ENCODE measurements around the gene CCDC33.

- TF ChIP-seq CTCF (conservative IDR thresholded peaks at IDR 0.05; ENCODE audit: low read depth, low read length), result no peak
- TF ChIP-seq EZH2phosphoT487 (IDR thresholded peaks at IDR 0.05; ENCODE audit: borderline replicate concordance, low read length), result no peak
- TF ChIP-seq EZH2 (IDR thresholded peaks at IDR 0.05; ENCODE audit: low read length, unreplicated experiment), result no peak
These were observed 6.5 kb downstream of the CCDC33 start for GRCh38 chr15:74242441-74243185.

Data from PC-3 (cell line).